H1 (cell line): ENCODE results near the gene ZGRF1.

ENCODE experiments used
- ASH2L ChIP-seq: fragments of 200-600, 300-600 bp; sonication (generic); IDR thresholded peaks from one replicate; pipeline ENCODE4 v1.7.1; 2017; ENCODE audit warnings: low read length
- CBX5 ChIP-seq: fragments of 300-800, 300-1000 bp; sonication (generic); IDR thresholded peaks from 2 replicates; pipeline ENCODE4 v1.7.1; 2016; ENCODE audit warnings: antibody characterized with exemption, low read length, low read depth
- CTCF ChIP-seq, 3 experiments: IDR thresholded peaks; 1 replicate in 2 of 3; 2 replicates in 1 of 3; pipeline versions ENCODE4 v1.5.1 to v1.6.1; 2011; ENCODE audit warnings: low read length in 3 of 3, mild to moderate bottlenecking in 3 of 3, inconsistent platforms in 2 of 3, low read depth in 1 of 3, moderate library complexity in 1 of 3; ENCODE audit not compliant: insufficient read depth in 1 of 3; ENCODE audit errors: control extremely low read depth in 1 of 3
- EGR1 ChIP-seq: IDR thresholded peaks from 2 replicates; pipeline ENCODE4 v1.6.1; 2011; ENCODE audit warnings: low read depth, low read length, borderline replicate concordance
- EZH2 ChIP-seq: fragments of 200-600 bp; sonication (generic); IDR thresholded peaks from 2 replicates; pipeline ENCODE4 v1.7.1; 2012; ENCODE audit warnings: low read depth, mild to moderate bottlenecking, moderate library complexity, low read length, inconsistent platforms; ENCODE audit not compliant: severe bottlenecking
- RFX5 ChIP-seq: IDR thresholded peaks from 2 replicates; pipeline ENCODE4 v1.6.1; 2011; ENCODE audit warnings: low read depth, low read length, improper control_type of control experiment, borderline replicate concordance
- SIN3A ChIP-seq, 2 experiments: IDR thresholded peaks in 1 of 2; conservative IDR thresholded peaks in 1 of 2; 2 replicates each; pipeline ENCODE4 v1.6.1; 2011 to 2012; ENCODE audit warnings: low read length in 2 of 2, improper control_type of control experiment in 1 of 2, low read depth in 1 of 2, mild to moderate bottlenecking in 1 of 2
- SIX5 ChIP-seq: IDR thresholded peaks from 2 replicates; pipeline ENCODE4 v1.6.1; 2011; ENCODE audit warnings: mild to moderate bottlenecking, low read depth, low read length
- SP4 ChIP-seq: IDR thresholded peaks from 2 replicates; pipeline ENCODE4 v1.6.1; 2012; ENCODE audit warnings: low read length, inconsistent platforms
- USF2 ChIP-seq: IDR thresholded peaks from 2 replicates; pipeline ENCODE4 v1.6.1; 2011; ENCODE audit warnings: low read length, improper control_type of control experiment

GRCh38 chr4:112521123-112522023, 115.3 kb downstream of the ZGRF1 start:
- TF ChIP-seq CTCF (IDR thresholded peaks at IDR 0.05; ENCODE audit: control extremely low read depth in 1 of 3, insufficient read depth in 1 of 3, low read depth in 1 of 3, low read length in 3 of 3) (no peak), SP4 (no peak), SIN3A (conservative IDR thresholded peaks at IDR 0.05 in 1 of 2, IDR thresholded peaks at IDR 0.05 in 1 of 2; ENCODE audit: low read depth in 1 of 2, low read length in 2 of 2) (0 out of 4 replicates have a peak, but pooled peaks of 1 of the 2 experiments have one; percentile 28), ASH2L (peak; percentile 74), EGR1 (no peak), USF2 (no peak), CBX5 (no peak), RFX5 (no peak), SIX5 (no peak), EZH2 (peak; percentile 75)
